GM21390 (cell line): ENCODE results near the gene PAIP1.
"Not testable (repeated sequence)": the region's sequence is repeated elsewhere in the genome, so short reads cannot be mapped to it uniquely, and the experiment has no call there.

Source experiments
- ATAC-seq: cut with Tn5 transposase; IDR thresholded peaks from one replicate; pipeline ENCODE4 v1.9.1; 2021; ENCODE audit not compliant: unreplicated experiment

Gene PAIP1

GRCh38 chr5:43523662-43524072 lies 33.2 kb downstream of the PAIP1 start:
- ATAC-seq = no peak

- ATAC-seq = no peak
Measured at GRCh38 chr5:43520615-43521014, 36.3 kb downstream of the PAIP1 start.

- ATAC-seq = no peak
Measured at GRCh38 chr5:43515678-43516048, 41.2 kb downstream of the PAIP1 start.

GRCh38 chr5:43514816-43515677 lies 41.8 kb downstream of the PAIP1 start, which contains the start of gene C5orf34:
Gene C5orf34 (minus strand): TSS chr5:43515148. CDS start chr5:43509339, 5,809 bp downstream.
- ATAC-seq = peak; percentile 99

- peak; percentile 25 for ATAC-seq
Measured at GRCh38 chr5:43514471-43514815, 42.4 kb downstream of the PAIP1 start.

GRCh38 chr5:43514025-43514424 lies 42.9 kb downstream of the PAIP1 start:
- no peak for ATAC-seq

- ATAC-seq = not testable (repeated sequence)
Measured at GRCh38 chr5:43511062-43511461, 45.8 kb downstream of the PAIP1 start.

GRCh38 chr5:43498581-43498980 lies 58.3 kb downstream of the PAIP1 start:
- ATAC-seq = no peak

- no peak for ATAC-seq
Measured at GRCh38 chr5:43497311-43498104, 59.4 kb downstream of the PAIP1 start.

- no peak for ATAC-seq
Measured at GRCh38 chr5:43491326-43491725, 65.6 kb downstream of the PAIP1 start.

- ATAC-seq = no peak
Measured at GRCh38 chr5:43486353-43486752, 70.5 kb downstream of the PAIP1 start.

- no peak for ATAC-seq
Measured at GRCh38 chr5:43485406-43485805, 71.5 kb downstream of the PAIP1 start.

GRCh38 chr5:43484106-43484849 lies 72.6 kb downstream of the PAIP1 start:
- peak; percentile 70 for ATAC-seq

GRCh38 chr5:43483298-43484105 lies 73.4 kb downstream of the PAIP1 start, which contains the start of gene TMEM267:
Gene TMEM267 (minus strand): TSS chr5:43483865. CDS start chr5:43453969, 29,896 bp downstream.
- peak; percentile 92 for ATAC-seq

GRCh38 chr5:43482490-43483297 lies 74.2 kb downstream of the PAIP1 start:
- no peak for ATAC-seq
